ENCODE results near the gene RPS6KL1.

GRCh38 chr14:74866708-74867389 lies 56.2 kb downstream of the RPS6KL1 start:
- TF ChIP-seq POLR2A (IDR thresholded peaks at IDR 0.05), result no peak
- no peak for TF ChIP-seq CTCF (IDR thresholded peaks at IDR 0.05)

All from esophagus squamous epithelium (tissue), 4 donors.